GM12892 (cell line): ENCODE results near the gene CSTF1.

Experiments
- DNase-seq: peaks from one replicate; pipeline ENCODE4 v3.0.0; 2011; ENCODE audit not compliant: insufficient read length
- FAIRE-seq: peaks from 2 replicates; lab custom pipeline; 2011; peaks lifted over from hg19 to GRCh38; lab: Jason Lieb, UNC
- POLR2A ChIP-seq: IDR thresholded peaks from 2 replicates; pipeline ENCODE4 v1.6.1; 2011; ENCODE audit warnings: low read depth, low read length, control low read depth
- POLR2AphosphoS5 ChIP-seq: IDR thresholded peaks from 2 replicates; pipeline ENCODE4 v1.6.1; 2011; ENCODE audit warnings: low read depth, low read length, control low read depth
- TAF1 ChIP-seq: IDR thresholded peaks from 2 replicates; pipeline ENCODE4 v1.6.1; 2011; ENCODE audit warnings: low read depth, mild to moderate bottlenecking, control low read depth, low read length, borderline replicate concordance

CSTF1 gene

DNA sequence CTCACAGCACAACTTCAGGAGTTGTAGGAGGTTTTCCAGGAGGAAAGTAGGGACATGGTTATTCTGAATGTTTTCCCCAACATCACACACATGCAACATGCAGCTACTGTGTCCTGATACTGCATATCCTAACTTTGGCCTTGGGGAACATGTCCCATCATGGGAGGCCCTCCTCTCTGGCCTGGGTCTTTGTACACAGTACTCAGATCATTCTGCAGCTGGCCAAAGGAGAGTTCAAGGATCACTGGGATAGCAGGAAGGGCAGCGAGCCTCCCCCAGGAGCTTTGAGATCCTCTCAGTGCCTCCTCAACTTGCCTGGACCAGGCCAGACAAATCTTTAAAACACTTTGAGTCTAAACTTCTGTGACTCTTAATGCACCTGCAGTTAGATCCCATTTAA, 32.5 kb downstream of the CSTF1 start:
- DNase-seq (no peak), FAIRE-seq (no peak)
- TF ChIP-seq POLR2A = no peak
- no peak for TF ChIP-seq TAF1
- no peak for TF ChIP-seq POLR2AphosphoS5

DNA sequence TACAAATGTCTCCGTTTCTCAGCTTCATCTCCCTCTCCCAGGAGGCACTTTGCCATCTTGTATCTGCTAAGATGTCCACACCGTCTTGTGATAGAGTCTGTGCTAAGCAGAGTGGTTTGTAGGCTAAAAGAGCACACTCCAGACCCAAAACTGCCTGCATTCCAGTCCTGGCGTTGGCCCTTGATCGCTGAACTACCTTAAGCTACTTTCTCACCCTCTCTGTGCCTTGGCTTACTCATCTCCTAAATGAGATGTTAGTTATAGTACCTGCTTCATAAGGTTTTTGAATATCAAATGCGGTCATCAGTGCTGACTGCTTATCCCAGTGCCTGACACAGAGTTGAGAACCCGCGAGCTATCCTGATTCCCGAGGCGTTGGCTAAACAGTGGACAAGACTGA, 33.6 kb downstream of the CSTF1 start:
- FAIRE-seq (no peak), DNase-seq (no peak)
- no peak for TF ChIP-seq POLR2AphosphoS5
- no peak for TF ChIP-seq POLR2A
- no peak for TF ChIP-seq TAF1

GRCh38 chr20:56426926-56427325, 34.5 kb downstream of the CSTF1 start:
- TF ChIP-seq POLR2A (no peak), TAF1 (no peak), POLR2AphosphoS5 (no peak)
- DNase-seq = no peak
- FAIRE-seq = no peak

DNA sequence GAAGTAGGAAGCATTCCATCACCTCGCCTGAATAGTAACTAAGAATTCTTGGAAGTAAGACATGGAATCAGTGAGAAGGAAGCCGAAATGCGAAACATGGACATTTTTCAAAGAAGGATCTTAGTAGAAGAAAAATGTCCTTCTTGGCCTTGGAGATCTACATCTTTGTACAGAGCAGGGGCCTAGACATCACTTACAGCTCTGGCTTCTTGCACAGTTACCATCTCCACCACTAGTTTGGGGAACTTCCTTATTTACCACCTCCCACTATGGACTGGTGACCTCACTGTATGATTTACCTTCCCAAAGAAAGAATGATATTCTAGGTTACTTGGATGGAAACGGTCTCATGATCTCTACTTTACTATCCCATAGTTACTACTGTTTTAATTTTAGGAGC, 35.4 kb downstream of the CSTF1 start:
- DNase-seq = no peak
- TF ChIP-seq TAF1 (no peak), POLR2AphosphoS5 (no peak), POLR2A (no peak)
- FAIRE-seq = no peak

- DNase-seq (no peak), FAIRE-seq (no peak)
- TF ChIP-seq POLR2A (no peak), TAF1 (no peak), POLR2AphosphoS5 (no peak)
Observed at GRCh38 chr20:56428410-56428809, 36.0 kb downstream of the CSTF1 start.

DNA sequence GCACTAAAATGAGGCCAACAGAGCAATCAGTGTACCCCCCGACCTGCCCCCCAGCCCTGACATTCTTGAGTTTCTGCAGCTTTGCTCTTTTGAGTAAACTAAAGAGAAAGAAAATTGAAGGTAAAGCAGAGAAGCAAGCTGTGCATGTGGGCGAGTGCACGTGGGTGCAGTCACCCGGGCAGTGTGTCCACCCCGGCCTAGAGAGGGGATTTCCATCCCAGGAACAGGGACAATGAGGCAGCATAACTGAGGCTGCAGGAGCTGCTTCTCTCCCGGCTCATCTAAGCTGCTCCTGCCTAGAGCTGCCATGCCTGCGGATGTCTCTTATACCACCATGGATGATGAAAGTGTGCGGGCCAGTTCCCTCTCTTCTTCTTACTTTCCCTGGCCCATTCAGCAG, 36.4 kb downstream of the CSTF1 start:
- TF ChIP-seq POLR2AphosphoS5 (no peak), POLR2A (no peak), TAF1 (no peak)
- DNase-seq (no peak), FAIRE-seq (no peak)

GRCh38 chr20:56429502-56429901, 37.1 kb downstream of the CSTF1 start:
- FAIRE-seq = no peak
- TF ChIP-seq POLR2A (no peak), TAF1 (no peak), POLR2AphosphoS5 (no peak)
- no peak for DNase-seq

GRCh38 chr20:56429941-56430340, 37.5 kb downstream of the CSTF1 start:
- no peak for FAIRE-seq
- TF ChIP-seq POLR2A (no peak), POLR2AphosphoS5 (no peak), TAF1 (no peak)
- DNase-seq = no peak

- TF ChIP-seq TAF1 (no peak), POLR2AphosphoS5 (no peak), POLR2A (no peak)
- DNase-seq = no peak
- no peak for FAIRE-seq
Observed at GRCh38 chr20:56430461-56430860, 38.0 kb downstream of the CSTF1 start.

DNA sequence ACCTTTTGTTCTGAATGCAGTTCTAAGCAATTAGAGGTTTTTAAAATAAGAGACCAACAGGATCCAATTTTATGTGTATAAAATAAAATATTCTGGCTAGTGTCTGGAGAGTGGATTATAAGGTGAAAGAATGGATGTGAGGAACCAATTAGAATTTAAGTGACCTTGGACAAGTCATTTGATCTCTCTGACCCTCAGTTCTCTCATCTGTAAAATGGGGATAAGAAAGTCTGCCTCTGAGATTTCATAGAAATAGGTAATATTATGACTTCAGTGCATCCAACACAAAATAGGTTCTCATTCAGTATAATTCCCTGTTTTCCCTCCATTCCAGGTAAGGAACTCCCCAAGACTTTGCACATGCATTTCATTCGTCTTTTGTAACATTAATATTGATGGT, 38.5 kb downstream of the CSTF1 start:
- no peak for FAIRE-seq

GRCh38 chr20:56431471-56431870, 39.0 kb downstream of the CSTF1 start:
- no peak for TF ChIP-seq POLR2AphosphoS5
- TF ChIP-seq POLR2A = no peak
- TF ChIP-seq TAF1 = no peak
- DNase-seq = no peak
- no peak for FAIRE-seq

More for the DNA sequence above, 38.5 kb downstream of the CSTF1 start:
- no peak for DNase-seq
- no peak for TF ChIP-seq TAF1
- no peak for TF ChIP-seq POLR2AphosphoS5
- TF ChIP-seq POLR2A = no peak

- DNase-seq (no peak), FAIRE-seq (no peak)
- TF ChIP-seq TAF1 (no peak), POLR2A (no peak), POLR2AphosphoS5 (no peak)
Observed at GRCh38 chr20:56433221-56433879, 40.9 kb downstream of the CSTF1 start.

DNA sequence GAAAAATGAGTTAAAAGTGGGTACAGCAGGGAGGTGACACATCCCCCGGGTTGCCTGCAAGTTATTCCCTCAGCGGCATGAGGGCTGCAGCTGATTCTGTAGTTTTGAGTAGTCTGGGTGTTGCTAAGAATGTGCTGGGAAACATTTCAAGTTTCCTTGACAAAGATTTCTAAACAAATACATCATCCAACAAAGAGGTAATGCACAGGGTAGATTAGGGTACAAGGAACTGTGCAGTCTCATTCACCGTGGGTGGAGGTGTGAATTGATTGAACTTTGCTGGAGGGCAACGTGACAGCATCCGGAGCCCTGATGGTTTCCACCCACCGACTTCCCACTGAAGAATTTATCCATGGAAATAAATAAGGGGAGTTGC, 41.4 kb downstream of the CSTF1 start:
- FAIRE-seq (no peak), DNase-seq (no peak)
- TF ChIP-seq POLR2AphosphoS5 (no peak), TAF1 (no peak), POLR2A (no peak)
